ENCODE measurements around the gene FBLN5.

DNA sequence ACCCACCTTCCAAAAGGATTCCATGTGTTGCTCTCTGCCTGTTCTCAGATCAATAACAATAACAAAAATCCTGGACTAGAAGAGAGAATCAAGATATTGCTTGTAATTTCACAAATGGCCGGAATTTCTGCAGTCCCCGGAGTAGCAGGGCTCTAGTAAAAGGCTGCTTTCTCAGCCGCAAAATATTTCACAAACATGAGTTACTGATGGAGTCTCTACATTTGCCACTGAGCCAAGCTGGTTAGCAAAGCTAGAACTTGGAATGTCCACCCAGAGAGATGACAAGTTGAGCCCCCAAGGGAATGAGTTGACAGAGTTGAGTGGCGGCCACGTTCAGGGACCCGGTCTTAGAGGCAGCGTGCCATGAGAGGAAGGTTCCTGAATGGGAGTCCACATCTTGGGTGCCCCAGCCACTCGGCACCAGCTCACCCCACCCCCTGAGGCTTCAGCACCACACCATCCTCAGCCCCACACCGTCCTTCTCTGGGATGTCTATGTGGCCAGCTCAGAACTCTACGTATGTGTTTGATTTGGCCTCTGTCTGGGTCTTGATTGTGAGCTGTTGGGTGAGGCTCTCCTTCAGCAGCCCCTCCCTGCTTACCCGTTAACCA, 15.9 kb downstream of the FBLN5 start:
- TF ChIP-seq, protein P1, sequence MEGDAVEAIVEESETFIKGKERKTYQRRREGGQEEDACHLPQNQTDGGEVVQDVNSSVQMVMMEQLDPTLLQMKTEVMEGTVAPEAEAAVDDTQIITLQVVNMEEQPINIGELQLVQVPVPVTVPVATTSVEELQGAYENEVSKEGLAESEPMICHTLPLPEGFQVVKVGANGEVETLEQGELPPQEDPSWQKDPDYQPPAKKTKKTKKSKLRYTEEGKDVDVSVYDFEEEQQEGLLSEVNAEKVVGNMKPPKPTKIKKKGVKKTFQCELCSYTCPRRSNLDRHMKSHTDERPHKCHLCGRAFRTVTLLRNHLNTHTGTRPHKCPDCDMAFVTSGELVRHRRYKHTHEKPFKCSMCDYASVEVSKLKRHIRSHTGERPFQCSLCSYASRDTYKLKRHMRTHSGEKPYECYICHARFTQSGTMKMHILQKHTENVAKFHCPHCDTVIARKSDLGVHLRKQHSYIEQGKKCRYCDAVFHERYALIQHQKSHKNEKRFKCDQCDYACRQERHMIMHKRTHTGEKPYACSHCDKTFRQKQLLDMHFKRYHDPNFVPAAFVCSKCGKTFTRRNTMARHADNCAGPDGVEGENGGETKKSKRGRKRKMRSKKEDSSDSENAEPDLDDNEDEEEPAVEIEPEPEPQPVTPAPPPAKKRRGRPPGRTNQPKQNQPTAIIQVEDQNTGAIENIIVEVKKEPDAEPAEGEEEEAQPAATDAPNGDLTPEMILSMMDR (IDR thresholded peaks at IDR 0.05), result no peak
- no peak for TF ChIP-seq POLR2A (IDR thresholded peaks at IDR 0.05)

All from right lobe of liver (tissue), 4 donors.